Stimulated activated effector memory CD8-positive, alpha-beta T cell treated with anti-CD3 and anti-CD28 coated beads, Interleukin-12 subunit alpha, Interleukin-12 subunit beta, amount 100 ng/mL, for 72 hours (primary cell): ENCODE measurements around the gene COPS3.

Source experiments
- ATAC-seq: fragments of 150-1000 bp; cut with Tn5 transposase; 2 replicates; pipeline ENCODE4 v1.10.0; 2021
- DNase-seq, 2 donors: peaks; one replicate each; pipeline ENCODE4 v3.0.0; 2021 to 2022; ENCODE audit warnings: low spot score in 2 of 2
- H3K27ac Mint-ChIP-seq: one replicate; pipeline ENCODE4 v1.8.0; 2022; ENCODE audit warnings: mild to moderate bottlenecking, mixed read lengths
- H3K36me3 Mint-ChIP-seq: one replicate; pipeline ENCODE4 v1.8.0; 2022; ENCODE audit warnings: mild to moderate bottlenecking, mixed read lengths
- H3K4me1 Mint-ChIP-seq: one replicate; pipeline ENCODE4 v1.8.0; 2022; ENCODE audit warnings: mixed read lengths
- H3K4me3 Mint-ChIP-seq: one replicate; pipeline ENCODE4 v1.8.0; 2022; ENCODE audit warnings: mild to moderate bottlenecking, mixed read lengths
- H3K9me3 Mint-ChIP-seq: one replicate; pipeline ENCODE4 v1.8.0; 2022; ENCODE audit warnings: mixed read lengths

COPS3 gene

DNA sequence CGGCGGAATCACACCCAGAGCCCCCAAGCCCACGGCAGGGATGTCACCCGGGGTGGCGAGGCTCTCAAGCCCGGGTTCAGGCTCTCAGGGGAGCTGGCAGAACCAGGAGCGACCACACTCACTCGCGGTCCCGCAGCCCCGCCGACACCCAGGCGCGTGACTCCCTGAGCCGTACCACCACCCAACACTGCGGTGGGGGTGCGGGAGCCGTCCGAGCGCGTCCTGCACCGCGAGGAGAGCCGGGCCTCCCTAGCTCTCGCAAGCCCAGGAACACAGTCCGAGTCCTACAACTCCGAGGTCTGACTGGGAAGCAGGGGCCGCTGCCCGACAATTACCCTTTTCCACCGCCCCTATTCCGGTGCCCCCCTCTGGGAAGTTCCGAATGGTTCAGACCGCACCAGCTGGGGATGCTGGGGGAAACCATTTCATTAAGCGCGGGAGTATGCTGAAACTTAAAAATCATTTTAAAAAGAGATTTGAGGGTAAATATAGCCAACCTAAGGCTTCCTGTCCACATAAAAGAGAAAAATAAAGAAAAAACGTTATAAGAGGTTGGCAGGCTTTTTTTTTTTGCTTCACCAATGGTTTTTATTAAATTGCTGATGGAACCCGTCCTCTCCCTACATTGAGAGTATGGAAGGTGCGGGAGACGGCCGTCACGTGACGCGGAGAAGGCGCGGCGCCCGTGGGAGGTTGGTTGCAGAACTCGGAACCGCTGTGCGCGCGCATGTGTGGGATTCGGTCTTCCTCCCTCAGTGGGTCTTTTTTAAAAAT is 43.8 kb downstream of the COPS3 start, which contains the start of gene FLCN:
Gene FLCN, minus strand, starts transcription at position 143 of the 774 bp plus-strand sequence. CDS start 9,031 bp downstream, outside the sequence.
- Mint-ChIP-seq H3K4me1 (peaks cover 30% of the 10 kb centered on the region), H3K9me3 (no peaks in the 10 kb centered on the region), H3K36me3 (peaks cover 23% of the 10 kb centered on the region), H3K27ac (peak within 1 kb of the TSS; percentile 100), H3K4me3 (peak within 1 kb of the TSS; percentile 93)
- DNase-seq (peak; percentile 85 to 95), ATAC-seq (peak; percentile 95)

DNA sequence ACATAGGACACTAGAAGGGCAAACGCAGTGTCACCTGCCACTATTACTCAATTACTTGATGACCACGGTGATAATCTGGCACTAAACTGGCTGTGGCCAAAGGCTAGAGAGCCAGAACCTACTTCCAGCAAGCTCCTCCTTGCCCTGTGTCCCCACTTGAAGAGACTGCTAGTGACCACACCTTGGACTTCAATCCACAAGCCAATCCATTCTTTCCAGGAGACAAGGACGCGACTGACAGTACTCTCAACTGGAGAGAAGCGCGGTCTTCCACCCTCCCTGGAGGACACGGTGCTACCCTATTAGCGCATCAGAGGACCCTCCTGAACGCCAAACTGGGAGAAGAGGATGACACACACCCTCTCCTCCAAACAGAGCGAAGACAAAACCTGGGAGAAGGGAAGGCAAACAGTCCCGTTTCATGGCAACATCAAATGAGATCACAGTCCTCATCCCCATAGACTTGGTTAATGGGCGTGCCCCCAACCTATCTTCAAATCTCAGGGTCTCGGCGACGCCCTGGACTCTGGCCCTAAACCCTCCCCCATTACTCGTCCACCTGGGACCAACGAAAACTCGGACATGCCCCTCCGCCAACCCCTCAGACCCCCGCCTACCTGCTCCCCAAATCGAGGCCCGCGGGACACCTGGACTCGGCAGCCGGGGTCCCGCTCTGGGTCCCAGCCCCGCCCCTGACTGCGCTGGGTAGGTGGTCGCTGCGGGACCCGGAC is 44.6 kb downstream of the COPS3 start:
- peaks cover 38% of the 10 kb centered on the region for H3K4me1 Mint-ChIP-seq
- peak overlapping the region; percentile 100 for H3K27ac Mint-ChIP-seq
- no peaks in the 10 kb centered on the region for H3K9me3 Mint-ChIP-seq
- ATAC-seq (peak; percentile 5), DNase-seq (peak in 1 of 2 donors; percentile 58)
- H3K36me3 Mint-ChIP-seq = peaks cover 30% of the 10 kb centered on the region
- peak overlapping the region; percentile 93 for H3K4me3 Mint-ChIP-seq

DNA sequence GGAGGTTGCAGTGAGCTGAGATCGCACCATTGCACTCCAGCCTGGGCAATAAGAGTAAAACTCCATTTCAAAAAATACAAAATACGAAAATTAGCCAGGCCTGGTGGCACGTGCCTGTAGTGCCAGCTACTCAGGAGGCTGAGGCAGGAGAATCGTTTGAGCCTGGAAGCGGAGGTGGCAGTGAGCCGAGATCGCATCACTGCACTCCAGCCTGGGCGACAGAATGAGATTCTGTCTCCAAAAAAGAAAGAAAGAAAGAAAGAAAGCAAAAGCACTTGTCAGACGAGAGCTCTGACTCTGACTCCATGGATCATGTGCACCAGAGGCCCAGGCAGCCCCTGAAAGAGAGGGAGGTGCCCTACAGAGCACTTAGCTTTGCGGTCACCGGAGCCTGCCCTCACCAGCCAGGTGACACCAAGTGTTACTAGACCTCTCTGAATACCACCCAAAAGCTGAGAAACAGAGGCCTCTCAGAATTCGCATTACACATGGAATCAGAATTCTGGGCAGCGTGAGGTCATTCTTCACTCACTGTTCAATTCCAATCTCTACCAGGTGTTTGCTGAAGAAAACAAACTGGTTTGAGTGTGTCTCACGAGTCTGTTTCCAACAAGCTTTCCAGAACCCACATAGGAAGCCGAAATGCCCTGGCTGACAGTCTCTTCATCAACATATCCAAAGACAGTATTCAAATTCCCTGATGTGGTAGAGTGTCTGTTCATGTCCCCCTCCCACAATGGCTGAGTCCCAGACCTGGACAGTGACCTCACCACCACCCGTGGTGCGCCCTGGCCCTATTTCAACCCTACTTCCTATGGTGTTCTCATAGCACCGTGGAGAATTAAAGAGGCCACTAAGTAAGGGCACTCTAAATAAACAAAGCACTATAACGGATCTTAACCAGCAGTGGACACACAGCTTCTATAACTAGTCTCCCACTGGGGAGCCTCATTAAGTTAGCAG is 45.6 kb downstream of the COPS3 start:
- peaks cover 38% of the 10 kb centered on the region for H3K4me1 Mint-ChIP-seq
- peak overlapping the region; percentile 93 for H3K4me3 Mint-ChIP-seq
- peaks cover 40% of the 10 kb centered on the region for H3K36me3 Mint-ChIP-seq
- peak overlapping the region; percentile 100 for H3K27ac Mint-ChIP-seq
- ATAC-seq = no peak
- no peak for DNase-seq
- H3K9me3 Mint-ChIP-seq = no peaks in the 10 kb centered on the region

DNA sequence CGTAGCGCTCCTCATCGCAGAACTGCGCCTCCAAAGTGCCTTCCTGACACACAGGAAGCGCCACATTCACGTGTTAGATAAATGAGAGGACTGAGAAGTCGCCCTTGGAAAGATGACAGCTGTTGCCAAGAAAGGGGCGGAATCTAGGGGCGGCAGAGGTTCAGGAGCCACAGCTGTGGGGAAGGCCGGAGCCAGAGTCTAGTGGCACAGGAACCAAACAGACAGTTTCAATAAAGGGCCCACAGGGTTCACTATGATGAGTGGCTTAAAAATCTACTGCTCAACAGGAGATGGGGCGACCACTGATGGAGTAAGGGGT is 48.8 kb downstream of the COPS3 start:
- peaks cover 30% of the 10 kb centered on the region for H3K4me1 Mint-ChIP-seq
- H3K9me3 Mint-ChIP-seq = no peaks in the 10 kb centered on the region
- H3K36me3 Mint-ChIP-seq = peaks cover 62% of the 10 kb centered on the region
- H3K4me3 Mint-ChIP-seq = no peak overlapping the region
- H3K27ac Mint-ChIP-seq = no peak overlapping the region
- ATAC-seq = no peak
- DNase-seq = no peak

DNA sequence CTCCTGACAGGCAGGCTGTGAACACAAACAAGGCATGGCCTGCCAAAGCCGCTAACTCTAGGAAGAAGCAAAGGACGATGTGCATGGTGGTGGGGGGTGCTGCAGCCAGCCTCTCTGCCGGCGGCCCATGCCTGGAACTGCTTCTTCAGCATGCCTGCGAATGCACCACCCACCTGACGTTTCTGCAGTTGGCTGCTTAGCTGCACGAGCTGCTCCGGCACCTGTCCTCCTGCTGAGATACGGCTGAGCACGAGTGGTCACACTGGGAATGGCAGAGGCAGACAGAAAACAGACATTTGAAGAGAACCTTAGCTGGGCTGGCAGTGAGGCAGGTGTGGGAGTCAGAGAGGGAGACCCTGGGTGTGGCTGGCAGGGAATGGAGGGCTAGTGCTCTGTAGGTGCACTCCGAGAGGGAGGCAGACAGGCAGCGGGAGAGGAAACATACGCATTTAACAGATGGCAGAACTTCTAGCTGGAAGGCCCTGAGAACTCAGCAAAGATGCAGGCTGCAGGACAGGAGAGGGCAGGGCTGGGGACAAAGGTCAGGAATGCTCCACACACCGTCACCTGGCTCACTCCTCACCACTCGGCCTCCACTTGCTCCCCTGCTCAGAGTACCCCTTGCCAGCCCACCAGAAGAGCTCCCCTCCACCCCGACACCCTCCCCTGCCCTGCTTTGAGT is 49.3 kb downstream of the COPS3 start:
- H3K36me3 Mint-ChIP-seq = peaks cover 63% of the 10 kb centered on the region
- H3K9me3 Mint-ChIP-seq = no peaks in the 10 kb centered on the region
- no peak for DNase-seq
- H3K4me3 Mint-ChIP-seq = no peak overlapping the region
- H3K4me1 Mint-ChIP-seq = peaks cover 30% of the 10 kb centered on the region
- no peak for ATAC-seq
- H3K27ac Mint-ChIP-seq = peak overlapping the region; percentile 14

DNA sequence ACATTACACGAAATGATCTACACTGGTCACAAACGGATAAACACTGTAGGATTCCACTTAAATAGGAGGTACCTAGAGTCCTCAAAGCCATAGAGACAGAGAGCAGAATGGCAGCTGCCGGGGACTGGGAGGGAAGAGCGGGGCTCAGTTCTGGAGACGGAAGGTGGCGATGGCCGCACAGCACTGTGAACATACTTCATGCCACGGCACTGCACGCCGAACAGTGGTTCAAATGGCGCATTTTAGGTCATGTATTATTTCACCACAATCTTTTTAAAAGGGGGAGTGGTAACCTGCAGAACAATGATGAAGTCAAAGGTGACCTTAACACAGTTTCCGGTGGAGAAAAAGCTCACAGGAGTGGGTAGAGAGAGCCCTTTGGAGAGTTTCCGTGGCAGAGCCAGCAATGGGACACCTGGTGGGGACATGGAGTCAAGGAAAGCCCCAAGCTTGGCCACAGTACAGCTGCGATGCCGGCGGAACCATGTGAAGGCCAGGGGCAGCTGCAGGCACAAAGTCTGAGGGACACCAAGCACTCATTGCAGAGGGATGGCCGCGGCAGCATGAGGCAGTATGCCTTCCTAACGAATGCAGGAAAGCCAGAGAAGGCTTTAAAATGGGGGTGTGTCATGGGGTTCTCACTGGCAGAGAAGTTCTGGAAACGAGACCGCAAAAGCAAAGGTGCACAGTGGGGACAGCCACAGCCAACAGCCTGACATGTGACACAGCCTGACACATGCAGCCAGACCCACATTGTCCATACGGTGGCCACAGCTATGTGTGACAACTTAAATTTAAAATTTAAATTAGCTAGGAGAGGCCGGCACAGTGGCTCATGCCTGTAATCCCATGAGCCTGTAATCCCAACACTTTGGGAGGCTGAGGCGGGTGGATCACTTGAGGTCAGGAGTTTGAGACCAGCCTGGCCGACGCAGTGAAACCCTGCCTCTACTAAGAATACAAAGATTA is 51.3 kb downstream of the COPS3 start:
- no peak for DNase-seq
- no peak overlapping the region for H3K4me3 Mint-ChIP-seq
- H3K9me3 Mint-ChIP-seq = no peaks in the 10 kb centered on the region
- H3K27ac Mint-ChIP-seq = no peak overlapping the region
- peaks cover 12% of the 10 kb centered on the region for H3K4me1 Mint-ChIP-seq
- H3K36me3 Mint-ChIP-seq = peaks cover 78% of the 10 kb centered on the region
- no peak for ATAC-seq

DNA sequence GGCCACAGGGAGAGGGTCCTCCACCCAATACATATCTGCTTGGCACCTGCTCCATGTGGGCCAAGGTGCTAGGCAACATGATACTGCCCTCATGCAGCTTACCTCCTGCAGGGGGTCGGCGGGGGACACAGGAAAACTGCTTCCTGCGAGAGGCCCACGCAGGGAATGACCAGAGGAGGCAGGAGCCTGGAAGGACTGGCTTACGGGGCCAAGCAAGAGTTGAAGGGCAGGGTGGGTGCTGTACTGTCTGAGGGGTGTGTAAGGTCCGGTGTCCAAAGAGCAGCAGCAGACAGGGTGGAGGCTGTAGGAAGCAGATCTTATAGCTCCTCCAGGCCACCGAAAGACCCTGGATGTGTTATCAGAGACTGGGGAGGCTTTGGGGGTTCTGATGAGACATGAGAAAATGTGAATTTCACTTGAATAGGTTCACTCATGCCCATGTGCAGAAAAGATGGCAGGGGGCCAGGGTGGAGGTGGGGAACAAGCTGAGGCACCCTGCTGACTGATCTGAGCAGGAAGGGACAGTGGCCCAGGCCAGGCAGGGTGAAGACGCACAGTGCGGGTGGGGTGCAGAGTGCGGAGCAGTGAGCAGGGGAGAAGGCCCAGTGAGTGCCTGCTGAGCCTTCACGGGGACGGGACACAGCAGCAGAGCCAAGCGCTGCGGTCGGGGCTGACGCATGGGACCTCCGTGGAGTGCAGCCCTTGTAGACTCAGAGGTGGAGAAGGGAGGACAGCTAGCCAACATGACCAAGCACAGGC is 52.3 kb downstream of the COPS3 start:
- Mint-ChIP-seq H3K4me3 (no peak overlapping the region), H3K36me3 (peaks cover 88% of the 10 kb centered on the region), H3K27ac (peak overlapping the region; percentile 44), H3K9me3 (no peaks in the 10 kb centered on the region), H3K4me1 (peaks cover 12% of the 10 kb centered on the region)
- ATAC-seq (peak; percentile 28), DNase-seq (no peak)

DNA sequence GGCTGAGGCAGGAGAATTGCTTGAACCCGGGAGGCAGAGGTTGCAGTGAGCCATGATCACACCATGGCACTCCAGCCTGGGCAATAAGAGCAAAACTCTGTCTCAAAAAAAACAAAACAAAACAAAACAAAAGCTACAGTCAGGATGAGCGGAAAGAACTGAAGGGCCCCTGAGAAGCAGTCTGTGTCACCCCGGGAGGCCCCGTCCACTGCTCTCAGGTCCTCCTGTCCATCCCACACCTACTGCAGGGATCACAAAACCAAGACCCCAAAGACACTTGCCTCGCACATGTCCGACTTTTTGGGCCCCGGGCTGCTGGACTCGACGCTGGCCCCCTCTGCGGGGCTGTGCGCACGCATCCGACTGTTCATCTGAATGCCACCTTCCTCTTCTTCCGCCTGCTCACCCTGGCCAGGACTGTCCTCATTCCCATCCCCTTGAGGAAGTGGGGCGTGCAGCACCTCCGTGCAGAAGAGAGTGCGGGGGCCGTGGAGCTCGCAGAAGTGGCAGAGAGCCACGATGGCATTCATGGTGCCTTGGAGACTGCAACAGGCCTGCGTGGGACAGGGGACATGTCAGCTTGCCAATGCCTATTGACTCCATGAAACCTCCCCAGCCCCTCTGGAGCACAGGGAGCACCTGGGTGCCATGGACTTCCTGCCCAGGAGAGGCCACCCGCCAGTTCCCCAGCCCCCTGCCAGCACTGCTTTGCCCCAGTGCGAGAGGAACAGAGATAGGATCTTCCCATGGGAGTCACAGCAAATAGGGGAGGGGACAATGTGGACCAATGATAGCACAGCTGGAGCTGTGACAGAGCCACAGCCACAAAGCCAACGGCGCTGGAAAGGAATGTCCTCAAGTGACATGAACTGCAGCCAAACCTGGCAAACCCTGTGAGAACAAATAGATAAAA is 53.2 kb downstream of the COPS3 start:
- H3K4me3 Mint-ChIP-seq = no peak overlapping the region

DNA sequence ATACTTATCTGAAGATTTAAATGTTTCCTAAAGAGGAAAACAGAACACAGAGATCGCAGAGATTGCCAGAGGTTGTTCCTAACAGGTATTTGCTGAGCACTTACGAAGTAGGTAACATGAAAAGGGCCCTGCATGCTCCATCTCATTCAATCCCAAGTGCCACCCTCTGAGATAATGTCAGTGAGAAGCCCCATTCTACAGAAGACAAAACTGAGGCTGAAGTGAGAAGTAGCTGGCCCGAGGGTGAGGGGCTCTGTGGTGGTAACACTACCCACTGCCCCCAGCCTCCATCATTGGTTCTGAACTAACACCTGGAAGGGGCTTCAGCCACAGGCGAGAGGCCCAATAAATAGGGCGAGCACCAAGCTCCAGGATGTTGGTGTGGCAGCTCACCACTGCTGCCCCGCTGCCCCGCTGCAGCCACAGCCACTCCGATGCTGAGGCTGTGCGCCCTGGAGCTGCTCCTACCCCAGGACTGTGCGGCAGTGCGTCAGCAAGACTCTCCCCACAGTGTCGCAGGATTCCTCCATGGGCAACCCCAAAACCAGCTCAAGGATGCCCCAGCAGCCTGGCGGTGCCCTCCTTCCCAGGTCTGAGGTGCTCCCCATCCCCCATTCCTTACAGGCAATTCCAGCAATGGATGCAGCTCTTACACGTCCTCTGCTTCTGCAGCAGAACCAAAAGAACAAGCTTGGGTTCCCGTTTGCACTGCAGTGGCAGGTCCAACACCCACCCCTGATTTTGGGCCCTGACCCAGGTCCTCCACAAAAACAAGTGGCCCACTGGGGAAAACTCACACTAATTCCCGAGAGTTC is 54.4 kb downstream of the COPS3 start:
- no peaks in the 10 kb centered on the region for H3K9me3 Mint-ChIP-seq
- no peak overlapping the region for H3K4me3 Mint-ChIP-seq
- no peak overlapping the region for H3K27ac Mint-ChIP-seq
- peaks cover 2% of the 10 kb centered on the region for H3K4me1 Mint-ChIP-seq
- H3K36me3 Mint-ChIP-seq = peaks cover 96% of the 10 kb centered on the region
- DNase-seq (no peak), ATAC-seq (no peak)

More for the DNA sequence above, 53.2 kb downstream of the COPS3 start:
- Mint-ChIP-seq H3K36me3 (peaks cover 96% of the 10 kb centered on the region), H3K4me1 (peaks cover 12% of the 10 kb centered on the region), H3K27ac (no peak overlapping the region), H3K9me3 (no peaks in the 10 kb centered on the region)
- DNase-seq (no peak), ATAC-seq (no peak)

DNA sequence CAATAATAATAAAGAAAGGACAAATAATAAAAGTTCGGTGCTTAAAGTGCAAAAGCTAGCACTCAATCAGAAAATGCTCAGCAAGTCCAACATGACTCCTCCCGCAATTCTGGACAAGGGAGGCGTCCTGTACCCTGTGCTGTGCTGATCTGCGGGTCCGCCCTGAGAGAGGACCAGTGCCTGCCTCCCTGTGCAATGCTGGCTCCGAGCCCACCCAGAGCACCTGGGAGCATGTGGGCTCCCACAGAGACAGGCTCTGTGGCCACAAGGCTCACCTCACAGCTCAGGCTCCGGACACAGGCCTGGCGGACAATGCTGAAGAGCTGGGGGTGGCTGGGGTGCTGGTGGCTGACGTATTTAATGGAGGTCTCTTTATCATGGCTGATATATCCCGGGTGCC is 55.1 kb downstream of the COPS3 start:
- no peak overlapping the region for H3K27ac Mint-ChIP-seq
- H3K9me3 Mint-ChIP-seq = no peaks in the 10 kb centered on the region
- ATAC-seq (no peak), DNase-seq (no peak)
- H3K36me3 Mint-ChIP-seq = peaks cover 96% of the 10 kb centered on the region
- no peaks in the 10 kb centered on the region for H3K4me1 Mint-ChIP-seq
- H3K4me3 Mint-ChIP-seq = no peak overlapping the region

DNA sequence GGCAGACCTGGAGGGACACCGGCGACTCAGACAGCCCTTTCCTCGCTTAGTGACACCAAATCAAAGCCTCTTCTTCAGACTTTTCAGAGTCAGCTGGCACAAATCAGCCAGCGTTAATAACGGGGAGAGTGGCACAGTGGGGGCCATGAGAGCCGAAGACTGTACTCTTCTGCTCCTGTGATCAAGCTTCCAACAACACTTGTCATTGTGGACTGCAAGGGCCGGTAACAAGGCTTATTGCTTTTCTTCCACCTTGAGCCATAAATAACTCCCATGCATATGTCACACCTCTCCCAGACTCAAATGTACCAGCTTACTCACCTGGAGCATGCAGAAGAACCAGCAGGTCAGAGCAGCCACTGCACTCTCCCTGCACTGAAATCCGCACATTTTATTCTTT is 56.9 kb downstream of the COPS3 start:
- DNase-seq (no peak), ATAC-seq (no peak)
- Mint-ChIP-seq H3K4me1 (no peaks in the 10 kb centered on the region), H3K4me3 (no peak overlapping the region), H3K9me3 (no peaks in the 10 kb centered on the region), H3K27ac (peak overlapping the region; percentile 45), H3K36me3 (peaks cover 95% of the 10 kb centered on the region)

DNA sequence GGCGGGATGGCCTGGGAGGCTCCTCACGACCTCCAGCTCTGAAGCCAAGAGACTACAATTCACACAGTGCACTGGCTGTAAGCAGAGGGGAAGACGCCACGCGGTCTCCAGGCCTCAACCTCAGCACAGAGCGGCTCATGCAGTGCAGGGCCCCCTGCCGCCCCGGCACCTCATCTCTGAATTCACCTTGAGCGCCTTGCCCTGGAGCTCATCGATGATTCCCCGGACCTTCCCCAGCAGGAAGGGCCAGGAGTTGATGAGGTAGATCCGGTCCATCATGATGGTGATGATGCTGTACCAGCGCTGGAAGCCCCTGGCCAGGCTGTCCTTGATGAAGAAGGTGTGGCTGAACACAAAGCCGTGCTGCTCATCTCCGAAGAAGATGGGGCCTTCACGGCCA is 57.3 kb downstream of the COPS3 start:
- DNase-seq = no peak
- no peak for ATAC-seq
- Mint-ChIP-seq H3K4me3 (no peak overlapping the region), H3K9me3 (no peaks in the 10 kb centered on the region), H3K27ac (no peak overlapping the region), H3K36me3 (peaks cover 95% of the 10 kb centered on the region), H3K4me1 (no peaks in the 10 kb centered on the region)
